KG1 (cell line): ENCODE results near the gene AP3S2.
A peak's percentile ranks its signal among the peaks of the same experiment; 100 is the strongest.
"Not testable (repeated sequence)": the region's sequence is repeated elsewhere in the genome, so short reads cannot be mapped to it uniquely, and the experiment has no call there.

Experiments
- DNase-seq: peaks from one replicate; lab custom pipeline; 2025; lab: John Stamatoyannopoulos, UW

AP3S2 gene

DNA sequence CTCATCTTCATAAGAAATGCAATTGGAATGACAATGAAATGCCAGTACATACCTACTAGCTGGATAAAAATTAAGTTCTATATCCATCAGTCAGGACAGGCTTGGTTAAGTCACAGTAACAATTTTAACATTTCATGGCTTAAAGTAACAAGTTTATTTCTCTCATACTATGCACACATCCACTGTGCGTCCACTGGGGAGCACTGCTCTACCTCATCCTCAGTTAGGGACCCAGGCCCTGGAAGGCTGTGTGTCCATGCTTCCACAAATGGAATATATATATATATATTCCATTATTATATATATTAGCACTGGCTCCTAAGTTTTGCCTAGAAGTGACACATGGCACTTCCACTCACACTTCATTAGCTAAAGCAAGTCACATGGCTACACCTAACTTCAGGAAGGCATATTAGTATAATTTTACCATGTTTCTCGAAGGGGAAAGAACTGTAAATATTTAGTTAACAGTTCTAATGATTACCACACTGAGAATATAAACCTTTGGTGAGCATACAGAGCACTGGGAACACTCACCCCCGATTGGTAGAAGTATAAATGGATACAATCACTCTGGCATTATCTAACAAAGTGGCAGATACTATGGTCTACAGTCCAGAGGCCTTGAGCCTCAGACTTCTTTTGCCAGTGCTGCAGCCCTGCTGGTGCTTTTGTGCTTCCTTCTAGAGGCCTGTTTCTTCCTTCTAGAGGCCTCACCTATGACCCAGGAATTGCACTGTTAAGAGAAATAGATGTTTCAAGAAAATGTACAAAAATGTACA is 28.6 kb downstream of the AP3S2 start:
- no peak for DNase-seq

DNA sequence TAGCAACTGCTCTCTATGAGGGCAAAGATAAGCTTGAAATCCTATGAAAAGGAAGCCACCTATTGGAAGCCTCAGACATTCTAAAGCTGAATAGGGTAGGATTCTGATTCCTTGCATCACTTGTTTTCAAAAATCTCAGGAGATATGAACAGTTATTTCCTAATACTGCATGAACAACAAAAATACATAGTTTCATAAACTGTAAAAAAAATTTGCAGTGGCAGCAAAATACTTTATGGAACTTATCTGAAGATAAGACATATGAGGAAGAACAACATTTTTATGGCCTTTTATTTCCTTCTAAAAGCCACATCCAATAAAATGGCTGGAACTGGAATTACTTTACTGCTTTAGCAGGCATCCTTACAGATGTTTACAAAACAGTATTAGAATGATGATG is 29.9 kb downstream of the AP3S2 start:
- no peak for DNase-seq

GRCh38 chr15:89860891-89861290 is 32.9 kb downstream of the AP3S2 start:
- DNase-seq = no peak

DNA sequence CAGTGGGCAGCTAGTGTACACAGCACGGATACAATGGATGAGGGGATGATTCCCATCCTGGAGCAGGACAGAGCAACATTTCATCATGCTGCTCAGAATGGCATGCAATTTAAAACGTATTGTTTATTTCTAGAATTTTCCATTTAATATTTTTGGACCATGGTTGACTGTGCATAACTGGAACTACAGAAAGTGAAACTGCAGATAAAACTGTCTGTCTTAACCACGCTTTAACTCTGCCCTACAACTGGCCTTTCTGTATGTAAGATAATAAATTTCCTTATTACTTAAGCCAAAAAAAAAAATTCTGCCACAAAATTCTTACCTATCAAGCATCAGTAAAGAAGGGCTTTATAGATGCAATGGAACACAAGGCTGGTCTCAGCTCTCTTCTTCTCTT is 33.4 kb downstream of the AP3S2 start:
- no peak for DNase-seq

- DNase-seq = no peak
Measured at GRCh38 chr15:89858661-89859458, 34.9 kb downstream of the AP3S2 start.

DNA sequence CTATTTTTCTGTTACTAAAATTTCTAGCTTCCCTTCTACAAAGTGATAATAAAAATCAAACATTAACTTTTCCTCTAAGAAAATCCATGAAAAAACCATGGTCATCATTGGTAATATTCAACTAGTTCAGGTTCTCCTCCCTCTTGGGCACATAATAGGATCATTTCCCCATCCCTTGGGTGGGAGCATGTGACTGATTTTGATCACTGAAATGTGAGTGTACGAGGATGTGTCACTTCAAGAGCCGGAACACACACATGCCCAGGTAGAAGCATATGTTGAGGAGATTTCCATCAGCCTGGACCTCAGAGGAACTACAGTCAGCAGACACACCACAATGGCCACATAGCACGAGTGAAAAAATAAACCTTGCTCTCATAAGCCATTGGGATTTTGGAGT is 36.1 kb downstream of the AP3S2 start:
- DNase-seq = no peak

DNA sequence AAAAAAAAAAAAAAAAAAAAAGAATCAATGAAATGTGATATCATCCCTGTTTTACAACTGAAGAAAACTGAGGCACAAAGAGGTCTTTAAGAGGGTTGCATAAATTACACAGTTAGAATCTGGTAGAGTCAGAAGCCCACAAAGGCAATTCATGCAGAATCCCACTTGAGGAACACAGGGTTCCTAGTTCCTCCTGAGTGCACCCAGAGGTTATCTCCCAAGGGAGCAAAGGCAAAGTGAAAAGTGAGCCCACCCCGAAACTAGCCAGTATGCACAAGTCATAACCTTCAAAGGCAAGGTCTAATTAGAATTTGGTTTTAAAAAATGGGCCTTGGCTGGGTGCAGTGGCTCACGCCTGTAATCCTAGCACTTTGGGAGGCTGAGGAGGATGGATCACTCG is 37.8 kb downstream of the AP3S2 start:
- DNase-seq = no peak

GRCh38 chr15:89854863-89855262 is 38.9 kb downstream of the AP3S2 start:
- DNase-seq = not testable (repeated sequence)

GRCh38 chr15:89852342-89852995 is 41.3 kb downstream of the AP3S2 start:
- DNase-seq = no peak

DNA sequence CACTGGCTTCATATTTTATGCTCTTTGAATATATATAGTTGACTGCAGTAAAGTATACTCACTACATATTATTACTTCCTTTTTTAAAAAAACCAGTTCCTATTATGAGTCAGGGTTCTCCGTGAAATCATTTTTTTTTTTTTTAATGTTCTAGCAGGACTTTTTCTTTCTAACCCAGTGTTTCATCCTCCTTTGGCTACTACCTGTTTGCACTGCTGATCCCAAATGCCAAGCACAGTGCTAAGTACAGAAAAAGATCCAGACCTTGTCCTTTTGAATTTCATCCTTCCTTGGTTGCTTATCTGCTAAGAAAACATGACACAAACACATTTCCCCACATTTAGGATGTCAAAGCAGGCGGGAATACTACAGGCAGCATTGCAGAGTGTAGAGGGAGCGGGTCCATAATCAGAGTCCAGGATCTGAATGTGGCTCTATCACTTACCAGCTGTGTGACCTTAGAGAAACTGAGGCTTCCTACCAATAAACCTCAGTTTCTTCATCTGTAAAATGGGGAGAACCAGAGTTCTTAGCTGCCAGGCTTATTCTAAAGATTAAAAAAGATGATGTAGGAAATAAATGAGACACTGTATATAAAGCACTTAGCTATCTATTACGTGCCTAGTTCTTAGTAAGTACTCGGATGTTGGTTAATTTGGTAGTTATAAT is 42.0 kb downstream of the AP3S2 start:
- DNase-seq = peak; percentile 15

DNA sequence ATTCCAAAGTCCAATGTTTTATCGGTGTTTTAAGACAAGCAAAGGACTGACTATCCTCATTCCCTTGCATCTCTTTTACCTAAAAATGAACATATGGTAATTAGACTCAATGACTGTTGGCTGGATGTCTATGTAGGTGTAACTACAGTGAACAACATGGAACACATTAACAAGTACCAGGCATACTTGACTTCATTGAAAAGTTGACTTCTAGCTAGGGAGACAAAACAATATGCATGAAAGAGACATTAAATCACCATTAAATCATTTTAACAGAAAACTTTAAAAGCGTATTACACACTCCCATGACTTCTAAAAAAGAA is 44.9 kb downstream of the AP3S2 start:
- DNase-seq = no peak

- DNase-seq = no peak
Measured at GRCh38 chr15:89847101-89847500, 46.7 kb downstream of the AP3S2 start.

- DNase-seq = no peak
Measured at GRCh38 chr15:89845305-89845893, 48.4 kb downstream of the AP3S2 start.

- DNase-seq = no peak
Measured at GRCh38 chr15:89841962-89842361, 51.8 kb downstream of the AP3S2 start.

DNA sequence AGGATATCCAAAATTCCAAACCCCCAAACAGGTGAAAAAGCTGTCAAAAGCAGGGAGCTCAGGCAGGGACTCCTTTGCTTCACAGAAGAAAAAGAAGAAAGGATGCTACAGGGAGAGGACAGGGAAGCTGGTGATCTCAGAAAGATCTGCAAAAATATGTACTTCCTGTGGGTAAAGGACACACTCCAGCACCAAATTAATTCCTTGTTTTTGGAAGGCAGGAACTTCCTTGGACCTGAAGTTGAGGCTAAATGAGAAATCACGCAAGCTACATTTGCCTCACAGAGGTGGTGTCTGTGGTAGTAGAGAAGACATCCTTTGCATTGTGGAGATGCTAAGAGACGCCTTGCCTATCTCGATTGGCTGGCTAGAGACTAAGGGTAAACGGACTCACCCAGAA is 52.5 kb downstream of the AP3S2 start:
- no peak for DNase-seq

DNA sequence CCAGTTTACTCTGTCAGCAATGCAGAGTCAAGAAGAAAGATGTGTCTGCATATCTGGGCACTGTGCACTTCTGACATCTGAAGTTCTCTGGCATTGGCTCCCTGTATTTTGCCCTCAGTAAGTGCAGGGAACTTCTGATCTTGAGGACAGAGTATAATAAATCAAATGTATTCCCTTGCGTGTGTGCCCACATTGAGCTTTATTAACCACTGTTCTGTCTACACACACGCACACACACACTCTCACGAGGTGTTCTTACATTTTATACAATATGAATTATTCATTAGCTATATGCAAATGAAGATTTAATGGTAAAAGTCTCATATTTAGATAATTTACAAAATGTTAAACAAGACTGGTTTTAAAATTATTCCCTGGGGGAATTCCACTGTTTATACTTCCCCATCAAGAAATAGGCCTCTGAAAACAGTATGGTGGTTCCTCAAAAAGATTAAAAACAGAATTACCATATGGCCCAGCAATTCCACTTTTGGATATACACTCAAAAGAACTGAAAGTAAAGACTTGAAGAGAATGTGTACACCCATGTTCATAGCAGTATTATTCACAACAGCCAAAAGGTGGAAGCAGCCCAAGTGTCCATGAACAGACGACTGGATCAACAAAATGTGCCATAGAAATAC is 54.5 kb downstream of the AP3S2 start:
- DNase-seq = no peak

DNA sequence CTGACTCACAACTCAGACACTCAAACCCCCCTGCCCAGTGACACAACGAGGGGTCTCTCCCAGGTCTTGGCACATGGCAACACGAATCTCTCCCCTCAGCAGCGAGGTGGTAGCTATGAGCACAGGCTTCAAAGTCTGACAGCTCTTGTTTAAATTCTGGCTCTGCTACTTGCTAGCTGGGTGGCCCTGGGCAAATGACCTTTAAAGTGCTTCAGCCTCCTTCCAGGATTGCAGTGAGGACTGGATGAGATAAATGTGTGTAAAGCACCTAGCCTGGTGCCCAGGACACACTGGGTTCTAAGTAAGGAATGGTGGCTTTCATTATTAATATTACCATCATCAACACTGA is 56.0 kb downstream of the AP3S2 start:
- DNase-seq = no peak

DNA sequence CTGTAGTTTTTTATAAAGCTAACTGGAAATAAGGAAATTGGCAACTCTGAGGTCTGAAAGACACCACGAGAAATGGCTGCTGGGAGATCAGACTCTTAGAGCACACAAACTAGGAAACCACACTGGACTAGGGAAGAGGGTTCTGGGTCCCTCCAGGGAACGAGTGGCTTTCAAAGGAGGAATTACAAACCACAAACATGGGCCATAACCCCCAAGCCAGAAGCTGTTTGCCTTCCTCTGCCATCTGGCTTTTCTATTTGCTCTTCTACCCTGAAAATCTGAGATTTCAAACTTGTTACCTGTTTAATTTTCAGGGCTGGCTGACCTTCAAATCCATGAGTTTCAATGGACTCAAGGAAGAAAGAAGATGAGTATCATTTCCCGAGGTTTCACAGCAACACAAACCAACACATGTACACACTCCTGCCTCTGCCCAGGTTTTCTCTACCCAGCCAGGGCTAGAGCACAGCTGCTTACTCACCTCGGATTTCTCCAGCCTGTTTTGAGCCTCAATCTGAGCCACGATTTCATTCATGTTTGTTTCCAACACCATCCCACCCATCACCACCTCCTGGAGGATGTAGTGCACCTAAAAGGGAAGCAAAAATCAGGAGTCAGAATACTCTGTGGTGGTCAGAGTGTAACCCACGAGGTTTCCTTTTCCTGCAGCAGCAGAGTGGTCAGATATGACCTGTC is 56.5 kb downstream of the AP3S2 start:
- DNase-seq = no peak

- no peak for DNase-seq
Measured at GRCh38 chr15:89836267-89837133, 57.3 kb downstream of the AP3S2 start.

GRCh38 chr15:89835176-89835564 is 58.6 kb downstream of the AP3S2 start:
- no peak for DNase-seq
